Peyer's patch (tissue), 4 donors: ENCODE data around the gene TMEM178B.

ENCODE experiments used
- POLR2A ChIP-seq, 2 donors: fragments of 450-650 bp; IDR thresholded peaks; one replicate each; pipeline ENCODE4 v1.5.1; 2017; ENCODE audit warnings: antibody characterized with exemption in 2 of 2, mild to moderate bottlenecking in 2 of 2, moderate library complexity in 2 of 2
- TF ChIP-seq, protein P1 (sequence below), 6 experiments: fragments of 450-650 bp in 4 of 6; fragments of 200-600 bp in 2 of 6; sonication (generic) in 1 of 6; IDR thresholded peaks; one replicate each; pipeline ENCODE4 v1.5.1; 2017 to 2019; ENCODE audit warnings: antibody characterized with exemption in 6 of 6, mild to moderate bottlenecking in 3 of 6, moderate library complexity in 1 of 6

DNA sequence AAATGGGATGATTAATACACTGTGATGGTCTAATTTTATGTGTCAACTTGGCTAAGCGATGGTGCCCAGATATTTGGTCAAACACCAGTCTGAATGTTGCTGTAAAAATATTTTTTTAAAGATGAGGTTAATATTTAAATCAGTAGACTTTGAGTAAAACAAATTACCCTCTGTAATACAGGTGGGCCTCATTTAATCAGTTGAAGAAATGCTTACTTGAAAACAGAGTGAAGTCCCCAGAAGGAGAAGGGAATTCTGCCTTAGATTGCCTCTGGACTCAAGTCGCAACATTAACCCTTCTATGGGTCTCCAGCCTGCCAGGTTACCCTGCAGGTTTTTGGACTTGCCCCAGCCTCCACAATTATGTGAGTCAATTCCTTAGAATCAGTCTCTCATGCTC lies 427.6 kb downstream of the TMEM178B start:
- TF ChIP-seq, protein P1, sequence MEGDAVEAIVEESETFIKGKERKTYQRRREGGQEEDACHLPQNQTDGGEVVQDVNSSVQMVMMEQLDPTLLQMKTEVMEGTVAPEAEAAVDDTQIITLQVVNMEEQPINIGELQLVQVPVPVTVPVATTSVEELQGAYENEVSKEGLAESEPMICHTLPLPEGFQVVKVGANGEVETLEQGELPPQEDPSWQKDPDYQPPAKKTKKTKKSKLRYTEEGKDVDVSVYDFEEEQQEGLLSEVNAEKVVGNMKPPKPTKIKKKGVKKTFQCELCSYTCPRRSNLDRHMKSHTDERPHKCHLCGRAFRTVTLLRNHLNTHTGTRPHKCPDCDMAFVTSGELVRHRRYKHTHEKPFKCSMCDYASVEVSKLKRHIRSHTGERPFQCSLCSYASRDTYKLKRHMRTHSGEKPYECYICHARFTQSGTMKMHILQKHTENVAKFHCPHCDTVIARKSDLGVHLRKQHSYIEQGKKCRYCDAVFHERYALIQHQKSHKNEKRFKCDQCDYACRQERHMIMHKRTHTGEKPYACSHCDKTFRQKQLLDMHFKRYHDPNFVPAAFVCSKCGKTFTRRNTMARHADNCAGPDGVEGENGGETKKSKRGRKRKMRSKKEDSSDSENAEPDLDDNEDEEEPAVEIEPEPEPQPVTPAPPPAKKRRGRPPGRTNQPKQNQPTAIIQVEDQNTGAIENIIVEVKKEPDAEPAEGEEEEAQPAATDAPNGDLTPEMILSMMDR (IDR thresholded peaks at IDR 0.05): no peak
- TF ChIP-seq POLR2A (IDR thresholded peaks at IDR 0.05): no peak
